Subcutaneous abdominal adipose tissue (tissue), 5 donors: Measurements from ENCODE around the gene MB.
A peak's percentile ranks its signal among the peaks of the same experiment; 100 is the strongest.

Source experiments
- H3K27ac ChIP-seq: one replicate; pipeline ENCODE4 v1.7.0; 2013; ENCODE audit warnings: low read depth, mild to moderate bottlenecking, inconsistent platforms, low read length, moderate library complexity
- H3K27me3 ChIP-seq, 5 donors: one replicate each; pipeline ENCODE4 v1.7.0; 2013; ENCODE audit warnings: low read length in 5 of 5, inconsistent platforms in 1 of 5; ENCODE audit not compliant: control insufficient read depth in 5 of 5, insufficient read depth in 4 of 5
- H3K36me3 ChIP-seq, 5 donors: one replicate each; pipeline ENCODE4 v1.7.0; 2013; ENCODE audit warnings: low read length in 5 of 5; ENCODE audit not compliant: control insufficient read depth in 5 of 5, insufficient read depth in 5 of 5
- H3K4me1 ChIP-seq, 5 donors: one replicate each; pipeline ENCODE4 v1.7.0; 2013; ENCODE audit warnings: low read length in 5 of 5, mild to moderate bottlenecking in 3 of 5, moderate library complexity in 1 of 5; ENCODE audit not compliant: control insufficient read depth in 5 of 5, insufficient read depth in 5 of 5
- H3K4me3 ChIP-seq, 5 donors: one replicate each; pipeline ENCODE4 v1.7.0; 2013; ENCODE audit warnings: low read length in 5 of 5, low read depth in 1 of 5
- H3K9ac ChIP-seq, 5 donors: one replicate each; pipeline ENCODE4 v1.7.0; 2013; ENCODE audit warnings: low read length in 5 of 5, mild to moderate bottlenecking in 4 of 5, moderate library complexity in 3 of 5
- H3K9me3 ChIP-seq, 5 donors: one replicate each; pipeline ENCODE4 v1.7.0; 2013; ENCODE audit warnings: low read length in 5 of 5; ENCODE audit not compliant: control insufficient read depth in 5 of 5
- donor health status: healthy.
- donor health status: healthy.
- donor health status: healthy.
- donor health status: healthy.
- donor health status: healthy.

Gene MB

GRCh38 chr22:35609761-35610160 is 7.4 kb downstream of the MB start:
- Histone ChIP-seq H3K27ac (no peak overlapping the region), H3K4me3 (no peak overlapping the region), H3K36me3 (no peaks in the 10 kb centered on the region), H3K9me3 (no peaks in the 10 kb centered on the region), H3K27me3 (no peaks in the 10 kb centered on the region), H3K9ac (no peak overlapping the region), H3K4me1 (peaks cover 0 to 30% (median 22%) of the 10 kb centered on the region in 5 donors)

- Histone ChIP-seq H3K36me3 (no peaks in the 10 kb centered on the region), H3K4me3 (no peak overlapping the region)
These were observed 7.9 kb downstream of the MB start for GRCh38 chr22:35609261-35609660.

GRCh38 chr22:35608088-35608487 is 9.0 kb downstream of the MB start:
- Histone ChIP-seq H3K27ac (no peak overlapping the region), H3K27me3 (no peaks in the 10 kb centered on the region), H3K36me3 (no peaks in the 10 kb centered on the region), H3K9me3 (no peaks in the 10 kb centered on the region), H3K9ac (no peak overlapping the region), H3K4me3 (no peak overlapping the region), H3K4me1 (peaks cover 0 to 34% (median 27%) of the 10 kb centered on the region in 5 donors)

More at GRCh38 chr22:35609261-35609660, 7.9 kb downstream of the MB start:
- no peaks in the 10 kb centered on the region for H3K27me3 ChIP-seq
- H3K27ac ChIP-seq: no peak overlapping the region
- H3K9ac ChIP-seq: no peak overlapping the region
- no peaks in the 10 kb centered on the region for H3K9me3 ChIP-seq
- H3K4me1 ChIP-seq: peaks cover 0 to 35% (median 27%) of the 10 kb centered on the region in 5 donors

GRCh38 chr22:35606916-35607315 is 10.2 kb downstream of the MB start:
- Histone ChIP-seq H3K4me3 (no peak overlapping the region), H3K4me1 (peaks cover 0 to 40% (median 30%) of the 10 kb centered on the region in 5 donors), H3K36me3 (no peaks in the 10 kb centered on the region), H3K27me3 (no peaks in the 10 kb centered on the region), H3K9ac (no peak overlapping the region), H3K9me3 (no peaks in the 10 kb centered on the region), H3K27ac (no peak overlapping the region)

GRCh38 chr22:35605851-35606481 is 11.2 kb downstream of the MB start:
- Histone ChIP-seq H3K4me3 (no peak overlapping the region), H3K9me3 (no peaks in the 10 kb centered on the region), H3K27me3 (no peaks in the 10 kb centered on the region), H3K4me1 (peaks cover 0 to 36% (median 26%) of the 10 kb centered on the region in 5 donors), H3K27ac (no peak overlapping the region), H3K36me3 (no peaks in the 10 kb centered on the region), H3K9ac (peak overlapping the region in 1 of 5 donors; percentile 16)

- no peak overlapping the region for H3K27ac ChIP-seq
- H3K4me3 ChIP-seq: no peak overlapping the region
- no peaks in the 10 kb centered on the region for H3K27me3 ChIP-seq
- no peaks in the 10 kb centered on the region for H3K9me3 ChIP-seq
- H3K4me1 ChIP-seq: peaks cover 0 to 36% (median 26%) of the 10 kb centered on the region in 5 donors
- H3K9ac ChIP-seq: no peak overlapping the region
- H3K36me3 ChIP-seq: no peaks in the 10 kb centered on the region
These were observed 11.8 kb downstream of the MB start for GRCh38 chr22:35605369-35605680.

GRCh38 chr22:35604621-35605368 is 12.3 kb downstream of the MB start:
- Histone ChIP-seq H3K27me3 (no peaks in the 10 kb centered on the region), H3K36me3 (no peaks in the 10 kb centered on the region), H3K4me1 (peaks cover 0 to 36% (median 26%) of the 10 kb centered on the region in 5 donors), H3K27ac (no peak overlapping the region), H3K4me3 (no peak overlapping the region), H3K9me3 (no peaks in the 10 kb centered on the region), H3K9ac (no peak overlapping the region)

GRCh38 chr22:35601743-35602615 is 15.2 kb downstream of the MB start:
- H3K4me1 ChIP-seq: peaks cover 0 to 34% (median 26%) of the 10 kb centered on the region in 5 donors

GRCh38 chr22:35601013-35601580 is 16.0 kb downstream of the MB start:
- no peak overlapping the region for H3K27ac ChIP-seq
- H3K9ac ChIP-seq: no peak overlapping the region
- peaks cover 0 to 30% (median 21%) of the 10 kb centered on the region in 5 donors for H3K4me1 ChIP-seq
- no peaks in the 10 kb centered on the region for H3K36me3 ChIP-seq
- H3K4me3 ChIP-seq: no peak overlapping the region
- no peaks in the 10 kb centered on the region for H3K27me3 ChIP-seq
- H3K9me3 ChIP-seq: no peaks in the 10 kb centered on the region

More at GRCh38 chr22:35601743-35602615, 15.2 kb downstream of the MB start:
- no peak overlapping the region for H3K4me3 ChIP-seq
- H3K9me3 ChIP-seq: no peaks in the 10 kb centered on the region
- no peak overlapping the region for H3K27ac ChIP-seq
- no peaks in the 10 kb centered on the region for H3K27me3 ChIP-seq
- no peaks in the 10 kb centered on the region for H3K36me3 ChIP-seq
- no peak overlapping the region for H3K9ac ChIP-seq
